ENCODE results near the gene EIPR1. TPM values are rescaled to one million over a fixed set of nuclear protein-coding genes. Genes with fewer than 3 reads are reported as not detected.

The EIPR1 gene
- polyA plus RNA-seq, 1 donor from 2014 or later: 138 TPM

DNA sequence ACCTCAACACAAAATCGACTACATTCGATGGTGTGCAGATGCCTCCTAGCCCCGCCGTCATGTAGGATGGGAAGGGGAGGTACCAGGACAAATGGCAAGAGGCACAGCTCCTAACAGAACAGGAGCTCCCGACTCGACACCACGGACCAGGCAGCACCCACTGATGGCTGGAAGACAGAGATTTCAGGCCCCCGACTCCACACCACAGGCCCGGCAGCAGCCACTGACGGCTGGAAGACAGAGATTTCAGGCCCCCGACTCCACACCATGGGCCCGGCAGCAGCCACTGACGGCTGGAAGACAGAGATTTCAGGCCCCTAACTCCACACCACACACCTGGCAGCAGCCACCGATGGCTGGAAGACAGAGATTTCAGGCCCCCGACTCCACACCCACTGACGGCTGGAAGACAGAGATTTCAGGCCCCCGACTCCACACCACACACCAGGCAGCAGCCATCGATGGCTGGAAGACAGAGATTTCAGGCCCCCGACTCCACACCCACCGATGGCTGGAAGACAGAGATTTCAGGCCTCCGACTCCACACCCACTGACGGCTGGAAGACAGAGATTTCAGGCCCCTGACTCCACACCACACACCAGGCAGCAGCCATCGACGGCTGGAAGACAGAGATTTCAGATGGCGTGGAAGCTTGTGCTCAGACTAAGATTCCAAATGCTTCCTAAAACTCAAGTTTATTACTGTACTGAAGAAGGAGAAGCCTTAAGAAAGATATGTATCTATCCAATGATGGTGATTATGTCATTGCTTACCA lies 135.5 kb downstream of the EIPR1 start:
- H3K27ac ChIP-seq (ENCODE audit: low read length): no peak overlapping the region
- TF ChIP-seq SMC3 (conservative IDR thresholded peaks at IDR 0.05; ENCODE audit: poor library complexity) (no peak), TAF1 (IDR thresholded peaks at IDR 0.05; ENCODE audit: low read depth) (no peak), EZH2 (IDR thresholded peaks at IDR 0.05; ENCODE audit: borderline replicate concordance, insufficient read depth, low read length, poor library complexity, severe bottlenecking) (no peak)
- TF ChIP-seq, protein P1, sequence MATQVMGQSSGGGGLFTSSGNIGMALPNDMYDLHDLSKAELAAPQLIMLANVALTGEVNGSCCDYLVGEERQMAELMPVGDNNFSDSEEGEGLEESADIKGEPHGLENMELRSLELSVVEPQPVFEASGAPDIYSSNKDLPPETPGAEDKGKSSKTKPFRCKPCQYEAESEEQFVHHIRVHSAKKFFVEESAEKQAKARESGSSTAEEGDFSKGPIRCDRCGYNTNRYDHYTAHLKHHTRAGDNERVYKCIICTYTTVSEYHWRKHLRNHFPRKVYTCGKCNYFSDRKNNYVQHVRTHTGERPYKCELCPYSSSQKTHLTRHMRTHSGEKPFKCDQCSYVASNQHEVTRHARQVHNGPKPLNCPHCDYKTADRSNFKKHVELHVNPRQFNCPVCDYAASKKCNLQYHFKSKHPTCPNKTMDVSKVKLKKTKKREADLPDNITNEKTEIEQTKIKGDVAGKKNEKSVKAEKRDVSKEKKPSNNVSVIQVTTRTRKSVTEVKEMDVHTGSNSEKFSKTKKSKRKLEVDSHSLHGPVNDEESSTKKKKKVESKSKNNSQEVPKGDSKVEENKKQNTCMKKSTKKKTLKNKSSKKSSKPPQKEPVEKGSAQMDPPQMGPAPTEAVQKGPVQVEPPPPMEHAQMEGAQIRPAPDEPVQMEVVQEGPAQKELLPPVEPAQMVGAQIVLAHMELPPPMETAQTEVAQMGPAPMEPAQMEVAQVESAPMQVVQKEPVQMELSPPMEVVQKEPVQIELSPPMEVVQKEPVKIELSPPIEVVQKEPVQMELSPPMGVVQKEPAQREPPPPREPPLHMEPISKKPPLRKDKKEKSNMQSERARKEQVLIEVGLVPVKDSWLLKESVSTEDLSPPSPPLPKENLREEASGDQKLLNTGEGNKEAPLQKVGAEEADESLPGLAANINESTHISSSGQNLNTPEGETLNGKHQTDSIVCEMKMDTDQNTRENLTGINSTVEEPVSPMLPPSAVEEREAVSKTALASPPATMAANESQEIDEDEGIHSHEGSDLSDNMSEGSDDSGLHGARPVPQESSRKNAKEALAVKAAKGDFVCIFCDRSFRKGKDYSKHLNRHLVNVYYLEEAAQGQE (IDR thresholded peaks at IDR 0.05; ENCODE audit: borderline replicate concordance): no peak
- H3K79me2 ChIP-seq (replicated peaks; ENCODE audit: insufficient read depth, low read length): no peaks in the 10 kb centered on the region
- H2AFZ ChIP-seq (ENCODE audit: low read depth, low read length): no peak overlapping the region
- H3K27me3 ChIP-seq (ENCODE audit: insufficient read depth, low read depth, low read length): no peaks in the 10 kb centered on the region
- no peaks in the 10 kb centered on the region for H3K9me3 ChIP-seq (ENCODE audit: low read length)
- H4K20me1 ChIP-seq (ENCODE audit: insufficient read depth): no peaks in the 10 kb centered on the region
- H3F3A ChIP-seq (ENCODE audit: insufficient read depth, low read length, poor library complexity, severe bottlenecking): no peaks in the 10 kb centered on the region
- no peak overlapping the region for H3K4me3 ChIP-seq (ENCODE audit: low read length)
- H3K9me2 ChIP-seq (ENCODE audit: insufficient read depth, low read length): no peaks in the 10 kb centered on the region
- no peak overlapping the region for H3K4me2 ChIP-seq (ENCODE audit: low read length)
- no peak overlapping the region for H3K9ac ChIP-seq (ENCODE audit: low read length)
- H3K36me3 ChIP-seq (ENCODE audit: insufficient read depth, low read length): no peaks in the 10 kb centered on the region

DNA sequence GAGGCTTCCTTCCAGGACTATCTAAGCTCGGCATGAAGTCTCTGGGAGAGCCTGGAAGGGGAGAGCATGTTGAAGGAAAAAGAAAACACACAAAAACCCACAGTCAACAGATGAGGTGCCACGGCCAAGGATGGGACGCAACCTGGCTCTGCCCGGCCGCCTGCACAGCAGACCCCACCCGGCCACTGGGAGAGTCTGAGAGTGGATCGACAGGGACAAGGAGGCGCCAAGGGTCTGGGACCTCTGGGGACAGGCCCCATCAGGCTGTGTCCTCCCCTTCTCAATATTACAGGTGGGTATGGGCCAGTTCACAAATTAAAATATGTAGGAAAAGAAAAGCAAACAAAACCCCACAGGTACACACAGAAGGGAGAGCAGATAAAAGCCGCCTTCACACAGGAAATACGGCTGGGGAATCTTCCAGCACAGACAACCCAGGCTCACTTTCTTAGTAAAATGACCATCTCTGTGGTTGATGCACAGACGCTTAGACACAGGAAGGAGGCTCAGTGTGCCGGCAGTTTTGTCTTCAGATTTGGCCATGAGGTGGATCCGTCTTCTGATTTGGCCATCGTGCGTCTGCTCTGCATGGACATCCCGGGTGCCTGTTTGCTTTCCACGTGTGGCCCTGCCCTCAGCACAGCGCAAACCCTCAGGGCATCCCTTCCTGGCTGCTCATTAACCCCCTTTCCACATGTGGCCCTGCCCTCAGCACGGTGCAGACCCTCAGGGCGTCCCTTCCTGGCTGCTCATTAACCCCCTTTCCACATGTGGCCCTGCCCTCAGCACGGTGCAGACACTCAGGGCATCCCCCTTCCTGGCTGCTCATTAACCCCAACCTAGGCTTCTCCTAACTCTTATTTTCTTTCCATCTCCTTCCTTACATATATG lies 138.4 kb downstream of the EIPR1 start:
- Histone ChIP-seq H3K79me2 (replicated peaks; ENCODE audit: insufficient read depth, low read length) (no peaks in the 10 kb centered on the region), H3K9me3 (ENCODE audit: low read length) (no peaks in the 10 kb centered on the region), H3F3A (ENCODE audit: insufficient read depth, low read length, poor library complexity, severe bottlenecking) (no peaks in the 10 kb centered on the region), H3K9ac (ENCODE audit: low read length) (no peak overlapping the region), H3K36me3 (ENCODE audit: insufficient read depth, low read length) (no peaks in the 10 kb centered on the region), H2AFZ (ENCODE audit: low read depth, low read length) (no peak overlapping the region), H3K9me2 (ENCODE audit: insufficient read depth, low read length) (no peaks in the 10 kb centered on the region), H3K4me2 (ENCODE audit: low read length) (no peak overlapping the region), H3K4me3 (ENCODE audit: low read length) (no peak overlapping the region), H4K20me1 (ENCODE audit: insufficient read depth) (no peaks in the 10 kb centered on the region), H3K27ac (ENCODE audit: low read length) (no peak overlapping the region), H3K27me3 (ENCODE audit: insufficient read depth, low read depth, low read length) (no peaks in the 10 kb centered on the region)
- TF ChIP-seq EZH2 (IDR thresholded peaks at IDR 0.05; ENCODE audit: borderline replicate concordance, insufficient read depth, low read length, poor library complexity, severe bottlenecking): no peak
- TF ChIP-seq, protein P1 (IDR thresholded peaks at IDR 0.05; ENCODE audit: borderline replicate concordance): no peak
- no peak for TF ChIP-seq EP300 (conservative IDR thresholded peaks at IDR 0.05; ENCODE audit: poor library complexity, severe bottlenecking)
- no peak for TF ChIP-seq SMC3 (conservative IDR thresholded peaks at IDR 0.05; ENCODE audit: poor library complexity)
- no peak for TF ChIP-seq TAF1 (IDR thresholded peaks at IDR 0.05; ENCODE audit: low read depth)
- no peak for TF ChIP-seq MXI1 (conservative IDR thresholded peaks at IDR 0.05; ENCODE audit: poor library complexity, severe bottlenecking)
- no peak for TF ChIP-seq RAD21 (conservative IDR thresholded peaks at IDR 0.05)
- TF ChIP-seq, protein P2, sequence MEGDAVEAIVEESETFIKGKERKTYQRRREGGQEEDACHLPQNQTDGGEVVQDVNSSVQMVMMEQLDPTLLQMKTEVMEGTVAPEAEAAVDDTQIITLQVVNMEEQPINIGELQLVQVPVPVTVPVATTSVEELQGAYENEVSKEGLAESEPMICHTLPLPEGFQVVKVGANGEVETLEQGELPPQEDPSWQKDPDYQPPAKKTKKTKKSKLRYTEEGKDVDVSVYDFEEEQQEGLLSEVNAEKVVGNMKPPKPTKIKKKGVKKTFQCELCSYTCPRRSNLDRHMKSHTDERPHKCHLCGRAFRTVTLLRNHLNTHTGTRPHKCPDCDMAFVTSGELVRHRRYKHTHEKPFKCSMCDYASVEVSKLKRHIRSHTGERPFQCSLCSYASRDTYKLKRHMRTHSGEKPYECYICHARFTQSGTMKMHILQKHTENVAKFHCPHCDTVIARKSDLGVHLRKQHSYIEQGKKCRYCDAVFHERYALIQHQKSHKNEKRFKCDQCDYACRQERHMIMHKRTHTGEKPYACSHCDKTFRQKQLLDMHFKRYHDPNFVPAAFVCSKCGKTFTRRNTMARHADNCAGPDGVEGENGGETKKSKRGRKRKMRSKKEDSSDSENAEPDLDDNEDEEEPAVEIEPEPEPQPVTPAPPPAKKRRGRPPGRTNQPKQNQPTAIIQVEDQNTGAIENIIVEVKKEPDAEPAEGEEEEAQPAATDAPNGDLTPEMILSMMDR (IDR thresholded peaks at IDR 0.05; ENCODE audit: poor library complexity, severe bottlenecking): no peak
- TF ChIP-seq POLR2AphosphoS5 (IDR thresholded peaks at IDR 0.05): no peak

Data from neural cell (in vitro differentiated cells).